Head of caudate nucleus (tissue), 42 donors: Measurements from ENCODE around the gene SH3BP2.

Experiments
- DNase-seq, 42 donors: peaks; one replicate each; pipeline versions ENCODE4 v3.0.0 to v3.0.0-alpha.2; 2020 to 2021; ENCODE audit warnings: mixed read lengths in 7 of 42
- intact Hi-C: fragments of 100-400 bp; cut with DNase I; formaldehyde crosslinking; loops from one replicate; pipeline ENCODE4 v1.15.0; 2022

Gene SH3BP2

GRCh38 chr4:2855584-2855983, 62.7 kb downstream of the SH3BP2 start:
- DNase-seq: peak in 1 of 42 donors; percentile 30
- intact Hi-C loops: no loop called here

GRCh38 chr4:2856266-2856665, 63.4 kb downstream of the SH3BP2 start:
- no peak for DNase-seq
- intact Hi-C loops: no loop called here

DNA sequence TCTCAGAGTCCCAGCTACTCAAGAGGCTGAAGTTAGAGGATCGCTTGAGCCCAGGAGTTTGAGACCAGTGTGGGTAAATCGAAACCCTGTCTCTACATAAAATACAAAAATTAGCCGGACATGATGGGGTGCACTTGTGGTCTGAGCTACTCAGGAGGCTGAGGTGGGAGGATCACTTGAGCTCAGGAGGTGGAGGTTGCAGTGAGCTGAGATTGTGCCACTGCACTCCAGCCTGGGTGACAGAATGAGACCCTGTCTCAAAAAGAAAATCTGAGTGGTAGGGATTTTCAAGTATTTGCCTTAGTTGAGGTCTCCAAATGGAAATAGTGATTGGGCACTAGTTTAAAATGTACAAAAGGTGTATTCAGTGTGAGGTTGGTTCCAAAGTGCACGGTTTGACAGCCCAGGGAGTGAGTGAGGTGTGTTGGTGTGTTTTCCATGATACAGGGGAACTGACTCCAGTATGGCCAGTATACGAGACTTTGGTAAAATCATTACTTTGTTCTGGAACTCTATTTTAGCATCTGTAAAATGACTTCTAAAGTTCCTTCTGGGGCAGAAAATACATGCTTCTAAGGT, 64.6 kb downstream of the SH3BP2 start:
- intact Hi-C loops: no loop called here
- DNase-seq: no peak

DNA sequence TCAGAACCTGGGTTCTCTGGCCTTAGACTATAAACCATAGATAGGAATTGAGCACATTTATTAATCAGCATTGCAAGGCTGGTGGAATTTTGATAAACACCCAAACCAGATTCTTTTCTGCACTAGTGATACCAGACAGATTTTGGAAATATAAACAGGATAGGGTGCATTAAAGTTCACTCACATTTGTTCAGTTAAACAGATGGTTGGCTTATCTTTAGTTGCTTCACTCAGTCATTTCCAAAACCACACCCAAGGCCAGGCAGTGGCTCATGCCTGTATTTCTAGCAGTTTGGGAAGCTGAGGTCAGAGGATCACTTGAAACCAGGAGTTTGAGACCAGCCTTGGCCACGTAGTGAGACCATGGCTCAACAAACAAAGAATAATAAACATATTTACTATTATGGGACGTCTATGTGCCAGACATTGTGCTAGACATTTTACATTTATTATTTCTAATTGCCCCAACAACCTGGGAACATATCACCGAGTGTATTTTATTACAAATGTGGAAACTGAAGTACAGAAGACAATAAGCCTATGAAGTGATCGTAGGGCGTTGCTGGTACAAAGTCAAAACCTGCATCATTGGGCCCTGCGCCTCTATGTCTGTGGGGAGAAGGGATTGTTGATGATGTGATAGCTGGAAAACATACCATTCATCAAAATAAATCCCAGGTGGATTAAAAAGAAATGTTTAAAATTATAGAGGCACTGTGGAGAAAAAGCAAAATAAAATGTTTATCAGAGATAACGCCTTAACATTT, 65.7 kb downstream of the SH3BP2 start:
- intact Hi-C loops: no loop called here
- no peak for DNase-seq

- intact Hi-C loops: no loop called here
- DNase-seq: no peak
Measured at GRCh38 chr4:2859514-2859913, 66.6 kb downstream of the SH3BP2 start.

DNA sequence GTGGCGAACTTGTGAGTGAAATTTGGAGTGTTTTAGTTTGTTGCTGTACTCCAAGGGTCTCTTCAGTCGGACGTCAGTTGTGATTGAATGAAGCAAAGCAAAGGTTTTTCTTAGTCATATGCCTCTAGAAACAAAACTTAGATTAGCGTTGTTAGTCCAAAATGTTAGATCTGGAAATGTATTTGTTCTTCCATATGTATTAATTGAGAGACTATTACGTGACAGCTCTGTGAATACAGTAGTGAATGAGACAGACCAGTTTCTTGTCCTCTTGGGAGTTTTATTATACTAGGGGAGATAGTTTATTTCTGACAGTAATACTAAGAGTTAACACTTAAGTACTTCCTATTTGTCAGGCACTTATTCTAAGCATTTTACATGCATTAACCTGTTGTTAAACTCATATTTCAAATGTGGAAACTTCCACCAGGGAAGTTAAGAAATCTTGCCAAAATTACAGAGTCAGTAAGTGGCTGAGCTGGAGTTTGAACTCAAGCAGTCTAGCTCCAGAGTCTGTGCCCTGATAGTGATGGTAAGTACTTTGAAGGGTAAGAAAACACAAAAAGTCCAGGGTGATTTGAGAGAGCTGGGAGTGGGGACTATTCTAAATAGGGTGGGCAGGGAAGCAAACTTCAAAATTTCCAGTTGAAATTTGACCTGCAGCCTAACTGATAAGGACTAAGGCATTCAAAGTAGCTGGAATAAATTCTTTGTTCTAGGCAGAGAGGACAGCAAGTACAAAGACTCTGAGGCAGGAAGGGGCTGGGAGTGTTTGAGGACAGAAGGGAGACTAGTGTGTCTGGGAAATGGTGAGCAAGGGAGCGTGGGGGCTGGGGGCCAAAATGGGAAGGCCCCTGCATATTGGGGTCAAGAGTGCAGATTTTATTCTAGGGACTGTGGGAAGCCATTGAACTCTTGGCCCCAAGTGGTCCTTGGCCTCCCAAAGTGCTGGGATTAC, 67.8 kb downstream of the SH3BP2 start:
- intact Hi-C loops: no loop called here
- no peak for DNase-seq

GRCh38 chr4:2861631-2862436, 68.9 kb downstream of the SH3BP2 start:
- DNase-seq: no peak
- intact Hi-C loops: no loop called here

DNA sequence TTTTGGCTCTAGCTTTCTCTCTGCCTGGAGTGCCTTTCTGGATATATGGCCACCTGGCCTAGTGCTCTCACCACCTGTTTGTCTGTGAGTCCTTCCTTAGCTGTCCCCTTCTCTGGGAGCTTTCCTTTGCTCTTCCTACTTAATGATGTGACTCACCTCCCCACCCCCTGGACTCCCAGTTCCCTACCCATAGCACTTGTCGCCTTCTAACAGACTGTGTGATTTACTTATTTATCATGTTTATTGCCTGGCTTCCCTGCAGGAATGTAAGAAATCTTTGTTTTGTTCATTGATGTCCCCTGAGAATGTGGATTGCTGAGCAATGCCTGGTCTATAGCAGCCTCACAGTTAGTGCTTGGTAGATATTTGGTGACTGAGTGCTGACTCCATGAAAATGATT, 69.6 kb downstream of the SH3BP2 start:
- peak in 1 of 42 donors; percentile 19 for DNase-seq
- intact Hi-C loops: no loop called here

GRCh38 chr4:2863649-2864048, 70.8 kb downstream of the SH3BP2 start:
- no peak for DNase-seq
- intact Hi-C loops: no loop called here

DNA sequence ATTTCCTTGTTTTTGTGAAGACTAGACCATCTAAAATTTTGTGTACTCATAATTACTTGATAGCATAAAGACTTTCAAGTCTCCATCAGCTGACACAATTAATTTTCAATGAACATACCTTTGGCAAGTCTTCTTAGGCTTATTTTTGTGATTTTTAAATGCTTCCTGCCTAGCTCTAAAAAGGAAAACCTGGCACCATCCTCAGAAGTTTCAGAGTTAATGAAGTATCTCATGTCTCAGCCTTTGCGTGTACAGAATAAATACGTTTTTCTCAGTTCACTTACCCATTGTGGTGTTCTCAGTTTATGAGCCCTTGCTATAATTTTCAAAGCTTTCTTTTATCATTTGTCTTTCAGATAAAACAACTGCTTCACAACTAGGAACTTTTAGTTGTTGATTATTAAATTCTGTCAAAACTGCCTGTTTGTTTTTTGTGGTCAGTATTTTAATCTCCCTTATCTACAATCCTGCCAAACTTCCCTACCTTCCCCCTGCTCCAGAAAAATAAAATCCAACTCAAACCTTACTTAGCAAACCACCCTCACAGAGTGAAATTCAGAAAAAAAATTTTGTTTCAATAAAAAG, 72.4 kb downstream of the SH3BP2 start:
- no peak for DNase-seq
- intact Hi-C loops: no loop called here

GRCh38 chr4:2866160-2866861, 73.4 kb downstream of the SH3BP2 start:
- DNase-seq: no peak
- intact Hi-C loops: no loop called here

DNA sequence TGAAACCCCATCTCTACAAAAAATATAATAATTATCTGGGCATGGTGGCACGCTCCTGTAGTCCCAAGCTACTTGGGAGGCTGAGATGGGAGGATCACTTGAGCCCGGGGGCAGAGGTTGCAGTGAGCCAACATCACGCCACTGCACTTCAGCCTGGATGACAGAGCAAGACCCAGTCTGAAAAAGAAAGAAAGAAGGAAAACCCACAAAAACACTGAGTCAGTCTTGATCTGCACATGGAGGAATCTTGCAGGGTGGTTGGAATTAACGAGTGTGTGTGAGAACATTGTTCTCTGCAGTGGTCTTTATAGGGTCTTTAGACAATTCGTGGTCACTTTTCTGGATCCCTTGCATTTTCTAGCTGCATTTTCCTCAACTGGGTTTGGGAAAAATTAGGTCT, 74.0 kb downstream of the SH3BP2 start:
- intact Hi-C loops: no loop called here

DNA sequence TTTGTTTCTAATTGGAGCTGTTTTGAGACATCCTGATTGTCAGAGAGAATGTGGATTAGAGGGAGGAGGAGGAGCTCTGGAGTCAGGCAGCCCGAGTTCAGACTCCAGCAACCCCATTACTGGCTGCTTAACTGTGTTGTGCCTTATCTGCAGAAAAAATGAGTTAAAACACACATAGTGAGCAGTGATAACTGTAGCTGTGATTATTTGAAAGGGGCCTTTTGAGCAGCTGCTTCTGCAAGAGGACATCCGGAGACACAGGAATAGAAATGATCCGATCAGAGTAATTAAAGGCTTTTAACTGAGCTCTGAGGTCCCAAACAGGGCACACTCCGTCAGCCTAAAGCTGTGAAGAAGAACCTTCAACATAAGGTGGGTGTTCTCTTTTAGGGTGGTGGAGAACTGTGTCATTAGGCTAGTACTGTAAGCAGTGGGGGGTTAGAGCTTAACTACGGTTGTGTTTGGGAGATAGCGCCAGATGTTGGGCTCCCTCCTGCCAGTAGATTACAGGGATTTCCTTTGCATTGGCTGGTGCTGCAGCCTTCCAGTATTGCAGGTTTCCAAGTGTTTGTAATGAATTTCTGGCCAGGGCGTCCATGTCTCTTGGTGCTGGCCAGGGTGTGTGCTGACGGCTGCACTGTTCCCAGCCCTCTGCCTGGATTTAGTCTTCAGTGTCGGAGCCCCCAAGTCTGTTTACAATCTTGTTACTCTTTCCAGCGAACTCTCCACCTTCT, 75.0 kb downstream of the SH3BP2 start:
- intact Hi-C loops: no loop called here
- DNase-seq: peak in 11 of 42 donors; percentile 6 to 65 (median 42)

More for the DNA sequence above, 74.0 kb downstream of the SH3BP2 start:
- DNase-seq: no peak

- peak in 2 of 42 donors; percentile 20 to 60 for DNase-seq
- intact Hi-C loops: no loop called here
Measured at GRCh38 chr4:2868877-2869487, 76.1 kb downstream of the SH3BP2 start.

DNA sequence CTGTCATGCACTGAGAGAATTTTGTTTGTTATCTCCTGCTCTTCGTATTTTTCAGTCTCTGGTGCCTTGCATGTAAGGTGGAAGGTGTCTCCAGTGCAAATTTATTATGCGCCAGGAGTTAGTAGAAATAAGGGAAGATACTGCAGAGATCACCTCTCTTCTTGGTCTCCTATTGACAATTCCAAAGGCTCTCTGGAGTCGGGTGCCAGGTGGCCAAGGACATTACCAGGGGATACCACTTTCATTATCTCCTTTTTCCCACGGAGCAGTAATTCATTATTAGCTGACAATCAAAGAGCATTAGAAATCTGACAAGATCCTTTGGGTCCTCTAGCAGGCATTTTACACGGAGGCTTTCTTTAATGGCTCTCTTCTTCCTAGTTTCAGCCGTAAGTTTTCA, 76.8 kb downstream of the SH3BP2 start:
- no peak for DNase-seq
- intact Hi-C loops: no loop called here

GRCh38 chr4:2870082-2870481, 77.2 kb downstream of the SH3BP2 start:
- DNase-seq: no peak
- intact Hi-C loops: no loop called here

- intact Hi-C loops: no loop called here
- DNase-seq: no peak
Measured at GRCh38 chr4:2871466-2871865, 78.6 kb downstream of the SH3BP2 start.
